Measurements from ENCODE around the gene CAPN9.
"Not testable (repeated sequence)": the region's sequence is repeated elsewhere in the genome, so short reads cannot be mapped to it uniquely, and the experiment has no call there.

The CAPN9 gene, protein sequence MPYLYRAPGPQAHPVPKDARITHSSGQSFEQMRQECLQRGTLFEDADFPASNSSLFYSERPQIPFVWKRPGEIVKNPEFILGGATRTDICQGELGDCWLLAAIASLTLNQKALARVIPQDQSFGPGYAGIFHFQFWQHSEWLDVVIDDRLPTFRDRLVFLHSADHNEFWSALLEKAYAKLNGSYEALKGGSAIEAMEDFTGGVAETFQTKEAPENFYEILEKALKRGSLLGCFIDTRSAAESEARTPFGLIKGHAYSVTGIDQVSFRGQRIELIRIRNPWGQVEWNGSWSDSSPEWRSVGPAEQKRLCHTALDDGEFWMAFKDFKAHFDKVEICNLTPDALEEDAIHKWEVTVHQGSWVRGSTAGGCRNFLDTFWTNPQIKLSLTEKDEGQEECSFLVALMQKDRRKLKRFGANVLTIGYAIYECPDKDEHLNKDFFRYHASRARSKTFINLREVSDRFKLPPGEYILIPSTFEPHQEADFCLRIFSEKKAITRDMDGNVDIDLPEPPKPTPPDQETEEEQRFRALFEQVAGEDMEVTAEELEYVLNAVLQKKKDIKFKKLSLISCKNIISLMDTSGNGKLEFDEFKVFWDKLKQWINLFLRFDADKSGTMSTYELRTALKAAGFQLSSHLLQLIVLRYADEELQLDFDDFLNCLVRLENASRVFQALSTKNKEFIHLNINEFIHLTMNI

DNA sequence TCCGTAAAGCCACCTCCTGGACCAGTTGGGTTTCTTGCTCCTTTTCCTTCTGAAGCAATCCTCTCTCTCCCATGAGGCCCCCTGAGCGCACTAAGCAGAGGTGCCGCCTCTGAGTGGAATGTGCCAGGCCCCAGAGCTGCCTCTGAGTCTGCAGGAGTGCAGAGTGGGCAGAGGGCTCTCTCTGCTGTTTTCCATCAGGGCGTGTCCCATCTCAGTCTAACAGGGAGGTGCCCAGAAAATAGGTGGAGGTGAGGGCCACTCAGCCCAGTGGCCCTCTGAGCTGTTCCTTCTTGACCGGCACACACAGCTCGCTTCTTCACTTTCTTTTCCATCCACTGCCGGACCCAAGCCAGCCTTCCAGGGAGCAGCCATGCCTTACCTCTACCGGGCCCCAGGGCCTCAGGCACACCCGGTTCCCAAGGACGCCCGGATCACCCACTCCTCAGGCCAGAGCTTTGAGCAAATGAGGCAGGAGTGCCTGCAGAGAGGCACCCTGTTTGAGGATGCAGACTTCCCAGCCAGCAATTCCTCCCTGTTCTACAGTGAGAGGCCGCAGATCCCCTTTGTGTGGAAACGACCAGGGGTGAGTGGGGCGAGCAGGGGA lies at the start of gene CAPN9:
TSS of gene CAPN9 (plus strand) at position 262 of the 604 bp plus-strand sequence. CDS start at position 371, 109 bp downstream.
- DNase-seq = no peak

DNA sequence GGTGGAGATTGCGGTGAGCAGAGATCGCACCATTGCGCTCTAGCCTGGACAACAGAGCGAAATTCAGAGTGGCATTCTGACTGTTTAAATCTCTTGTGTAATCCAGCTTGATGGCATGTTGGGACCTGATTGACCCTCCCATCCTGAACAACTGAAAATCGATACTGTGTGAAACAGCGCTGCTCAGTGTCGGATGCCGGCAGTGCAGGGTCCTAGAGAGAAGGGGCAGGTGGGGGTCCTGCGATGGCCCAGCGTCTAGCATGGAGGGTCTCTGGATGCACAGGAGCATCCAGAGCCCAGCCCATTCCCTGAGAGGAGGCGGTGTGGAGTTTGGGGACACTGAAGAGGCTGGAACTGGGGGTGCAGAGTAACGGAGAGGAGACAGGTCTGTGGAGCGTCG lies 49.1 kb upstream of the CAPN9 start:
- DNase-seq = no peak

DNA sequence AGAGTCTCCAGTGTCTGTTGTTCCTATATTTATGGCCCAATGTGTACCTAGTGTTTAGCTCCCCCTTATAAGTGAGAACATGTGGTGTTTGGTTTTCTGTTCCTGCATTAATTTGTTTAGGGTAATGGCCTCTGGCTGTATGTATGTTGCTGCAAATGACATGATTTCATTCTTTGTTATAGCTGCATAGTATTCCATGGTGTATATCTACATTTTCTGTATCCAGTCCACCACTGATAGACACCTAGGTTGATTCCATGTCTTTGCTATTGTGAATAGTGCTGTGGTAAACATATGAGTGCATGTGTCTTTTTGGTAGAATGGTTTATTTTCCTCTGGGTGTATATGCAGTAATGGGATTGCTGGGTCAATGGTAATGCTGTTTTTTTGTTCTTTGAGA lies 48.2 kb upstream of the CAPN9 start:
- not testable (repeated sequence) for DNase-seq

DNA sequence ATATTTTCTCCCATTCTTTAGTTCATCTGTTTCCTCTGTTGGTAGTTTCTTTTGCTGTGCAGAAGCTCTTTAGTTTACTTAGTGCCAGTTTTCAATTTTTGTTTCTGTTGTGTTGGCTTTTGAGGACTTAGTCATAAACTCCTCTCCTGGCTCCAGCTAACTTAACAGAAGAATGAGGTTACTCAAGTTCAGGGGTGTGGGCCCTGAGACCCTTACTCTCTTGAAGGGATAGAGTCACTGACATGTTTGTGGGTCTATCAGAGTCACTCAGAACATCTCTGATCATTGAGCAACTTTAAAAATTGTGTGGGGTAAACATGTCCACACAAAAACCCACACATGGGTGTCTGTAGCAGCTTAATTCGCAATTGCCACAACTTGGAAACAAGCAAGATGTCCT lies 47.5 kb upstream of the CAPN9 start:
- no peak for DNase-seq

DNA sequence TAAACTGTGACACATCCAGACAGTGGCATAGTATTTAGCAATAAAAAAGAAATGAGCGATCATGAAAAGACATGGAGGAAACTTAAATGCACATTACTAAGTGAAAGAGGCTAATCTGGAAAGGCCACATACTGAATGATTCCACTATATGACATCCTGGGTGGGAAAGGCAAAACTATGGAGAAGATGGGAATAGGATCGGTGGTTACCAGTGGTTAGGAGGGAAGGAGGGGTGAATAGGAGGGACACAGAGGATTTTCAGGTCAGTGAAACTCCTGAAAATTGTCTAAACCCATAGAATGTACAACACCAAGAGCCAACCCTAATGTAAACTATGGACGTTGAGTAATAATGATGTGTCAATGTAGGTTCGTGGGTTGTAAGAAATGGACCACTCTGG lies 47.1 kb upstream of the CAPN9 start:
- no peak for DNase-seq

DNA sequence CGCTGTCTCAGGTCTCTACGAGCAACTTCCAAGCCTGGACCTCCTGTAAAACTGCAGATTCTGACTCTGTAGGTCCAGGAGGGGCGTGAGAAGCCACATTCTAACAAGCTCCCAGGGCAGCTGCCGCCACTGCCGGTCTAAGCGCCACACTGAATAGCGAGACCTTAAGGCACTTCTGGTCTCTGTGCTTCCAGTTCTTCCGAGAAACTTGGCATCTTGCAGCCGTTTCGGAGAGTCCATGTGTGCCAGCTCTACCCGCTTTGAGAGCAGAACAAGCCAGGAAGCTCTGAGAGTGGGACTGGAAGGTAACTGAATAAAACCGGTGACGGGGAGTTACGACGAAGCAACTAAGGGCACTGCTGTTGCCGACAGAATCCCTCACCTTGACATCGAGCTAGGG lies 45.8 kb upstream of the CAPN9 start:
- no peak for DNase-seq

DNA sequence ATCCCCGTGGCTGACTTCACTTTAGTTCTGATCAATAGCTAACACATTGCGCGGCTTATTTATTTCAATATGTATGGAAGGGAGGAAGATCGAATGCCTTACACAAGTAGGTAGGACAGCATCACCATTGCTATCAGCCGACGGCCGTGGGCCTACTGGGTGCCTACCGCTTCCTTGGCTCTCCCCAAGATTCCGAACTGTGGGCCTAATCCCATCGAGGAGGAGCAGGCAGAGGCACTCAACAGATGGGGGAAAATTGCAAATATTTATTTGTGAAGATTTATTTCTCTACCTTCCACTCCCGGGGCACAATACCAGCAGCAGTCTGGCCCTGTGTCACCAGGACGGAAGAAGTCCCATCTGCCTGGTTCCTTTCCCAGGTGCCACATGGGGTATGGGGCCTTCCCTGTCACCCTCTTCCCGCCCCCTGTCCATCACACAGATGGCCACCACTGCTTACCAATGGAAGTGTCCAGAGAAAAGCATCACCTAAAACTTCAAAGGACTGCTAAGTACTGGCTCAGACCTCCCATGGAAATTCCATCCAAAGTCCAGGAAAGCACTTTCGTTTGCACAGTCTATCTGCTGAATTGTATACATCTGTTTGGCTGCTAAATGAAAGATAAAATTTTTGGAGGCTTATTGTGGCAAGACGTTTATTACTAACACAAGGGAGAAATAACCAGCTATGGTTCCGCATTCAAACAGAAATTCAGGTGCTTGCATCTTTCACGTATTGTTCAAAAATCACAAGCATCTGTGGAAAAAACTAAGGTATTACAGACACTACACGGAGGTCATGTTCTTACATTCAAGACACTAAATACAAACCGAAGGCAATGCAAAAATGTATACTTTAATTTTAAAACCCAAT lies 45.1 kb upstream of the CAPN9 start:
- DNase-seq = no peak

DNA sequence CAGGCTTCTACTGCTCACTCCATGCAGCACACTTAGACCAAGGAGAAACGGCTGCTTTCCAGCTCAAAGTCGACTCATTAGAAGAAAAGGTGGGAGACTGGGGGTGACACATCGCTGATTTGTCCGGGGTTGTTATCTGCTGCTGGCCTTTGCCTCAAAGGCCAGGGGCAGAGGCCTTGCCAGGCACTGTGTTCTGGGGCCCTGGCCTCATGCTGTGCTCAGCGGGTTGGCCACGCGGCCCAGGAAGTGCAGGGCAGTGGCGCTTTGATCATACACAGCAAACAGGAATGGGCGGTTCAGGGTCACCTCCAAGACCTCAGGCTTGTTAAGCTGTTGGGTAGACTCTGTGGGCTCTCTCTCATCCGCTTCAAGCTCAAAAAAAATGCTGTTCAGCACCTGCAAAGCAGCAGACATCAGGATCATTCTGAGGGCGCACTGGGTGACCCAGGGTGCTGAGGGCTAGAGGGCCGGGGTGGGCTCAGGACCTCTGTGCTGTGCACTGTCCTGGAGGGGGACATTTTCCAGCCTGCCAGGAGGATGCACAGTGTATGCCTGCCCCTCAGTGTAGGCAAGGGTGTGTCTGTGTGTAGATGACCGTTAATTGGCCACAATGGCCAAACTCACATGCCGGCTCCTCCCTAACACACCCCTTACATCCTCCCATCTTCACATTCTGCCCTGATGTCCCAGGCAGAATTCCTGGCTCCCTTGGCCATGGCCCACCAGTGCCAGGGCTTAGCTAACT lies 44.1 kb upstream of the CAPN9 start:
- no peak for DNase-seq

DNA sequence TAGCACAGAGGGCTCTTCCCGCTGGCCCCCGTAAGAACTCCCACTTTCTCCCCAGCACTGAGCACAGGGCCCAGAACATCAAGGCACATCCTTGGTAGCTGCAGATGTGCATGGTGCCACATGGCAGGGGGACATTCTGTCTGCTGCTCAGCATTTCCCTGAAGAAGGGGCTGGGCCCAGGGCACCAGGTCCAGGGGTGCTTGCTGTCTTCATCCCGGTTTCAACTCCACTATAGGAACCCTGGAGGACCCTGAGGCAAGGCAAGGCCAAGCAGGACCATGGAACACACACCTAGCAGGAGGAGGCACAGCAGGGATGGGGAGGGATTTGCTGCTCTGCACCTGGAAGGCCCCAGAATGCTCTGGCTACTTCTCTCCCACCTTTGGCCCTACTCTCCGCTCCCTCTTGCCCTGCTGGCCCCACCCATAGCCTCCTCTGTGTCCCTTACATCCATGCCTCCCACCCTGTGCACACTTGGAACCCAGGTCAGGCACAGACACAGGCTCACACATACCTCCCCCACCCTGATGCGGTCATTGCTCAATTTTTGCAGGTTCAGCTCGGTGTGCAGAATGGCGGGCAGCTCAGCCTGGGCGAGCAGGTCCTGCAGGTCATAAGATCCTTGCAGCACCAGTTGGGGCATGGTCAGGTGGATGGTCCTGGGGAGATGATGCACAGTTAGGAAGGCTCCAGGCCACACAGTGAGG lies 43.4 kb upstream of the CAPN9 start:
- DNase-seq = no peak

DNA sequence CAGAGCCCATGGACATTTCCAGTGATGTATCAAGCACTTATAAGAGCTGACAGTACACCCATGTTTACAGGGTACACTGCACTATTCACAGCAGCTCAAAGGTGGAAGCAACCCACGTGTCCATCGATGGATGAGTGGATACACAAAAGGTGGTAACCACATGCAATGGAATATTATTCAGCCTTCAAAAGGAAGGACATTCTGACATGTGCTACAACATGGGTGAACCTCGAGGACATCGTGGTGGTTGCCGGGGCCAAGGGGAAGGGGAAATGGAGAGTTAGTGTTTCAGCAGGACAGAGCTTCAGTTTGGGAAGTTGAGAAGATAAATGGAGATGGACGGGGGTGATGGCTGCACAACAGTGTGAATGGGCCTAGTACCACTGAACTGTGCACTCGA lies 42.4 kb upstream of the CAPN9 start:
- DNase-seq = no peak

DNA sequence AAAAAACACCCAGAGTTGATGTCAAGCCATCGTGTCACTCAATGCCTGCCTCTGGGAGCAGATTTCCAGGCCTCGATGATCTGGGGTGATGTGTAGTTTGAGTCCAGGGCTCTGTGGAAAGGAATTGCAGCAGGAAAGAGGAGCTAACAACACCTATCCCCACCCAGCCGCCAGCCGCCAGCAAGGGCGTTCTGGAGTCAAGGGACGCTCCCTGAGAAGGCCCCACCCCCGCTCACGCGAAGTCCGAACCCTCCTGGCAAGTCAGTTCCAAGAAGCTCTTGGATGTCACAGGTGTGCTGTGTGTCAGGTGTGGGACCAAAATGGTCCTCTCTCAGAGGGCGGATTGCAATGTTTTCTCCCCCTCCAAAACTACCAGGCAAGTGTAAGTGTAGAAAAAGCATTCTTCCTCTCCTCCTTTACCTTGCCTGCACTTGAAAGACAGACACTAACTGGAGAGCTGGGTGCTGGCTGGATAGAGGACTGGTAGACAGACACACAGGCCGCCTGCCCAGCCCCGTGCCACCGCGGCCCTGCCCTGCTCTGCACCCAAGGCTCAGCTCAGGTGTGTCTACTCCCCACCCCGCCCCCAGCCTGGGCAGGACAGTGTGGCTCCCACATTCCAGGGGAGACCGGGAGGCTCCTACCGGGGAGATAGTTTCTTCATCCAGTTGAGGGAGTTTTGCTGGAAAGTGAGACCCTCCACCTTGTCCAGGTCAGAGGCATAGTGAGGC lies 41.7 kb upstream of the CAPN9 start:
- no peak for DNase-seq

DNA sequence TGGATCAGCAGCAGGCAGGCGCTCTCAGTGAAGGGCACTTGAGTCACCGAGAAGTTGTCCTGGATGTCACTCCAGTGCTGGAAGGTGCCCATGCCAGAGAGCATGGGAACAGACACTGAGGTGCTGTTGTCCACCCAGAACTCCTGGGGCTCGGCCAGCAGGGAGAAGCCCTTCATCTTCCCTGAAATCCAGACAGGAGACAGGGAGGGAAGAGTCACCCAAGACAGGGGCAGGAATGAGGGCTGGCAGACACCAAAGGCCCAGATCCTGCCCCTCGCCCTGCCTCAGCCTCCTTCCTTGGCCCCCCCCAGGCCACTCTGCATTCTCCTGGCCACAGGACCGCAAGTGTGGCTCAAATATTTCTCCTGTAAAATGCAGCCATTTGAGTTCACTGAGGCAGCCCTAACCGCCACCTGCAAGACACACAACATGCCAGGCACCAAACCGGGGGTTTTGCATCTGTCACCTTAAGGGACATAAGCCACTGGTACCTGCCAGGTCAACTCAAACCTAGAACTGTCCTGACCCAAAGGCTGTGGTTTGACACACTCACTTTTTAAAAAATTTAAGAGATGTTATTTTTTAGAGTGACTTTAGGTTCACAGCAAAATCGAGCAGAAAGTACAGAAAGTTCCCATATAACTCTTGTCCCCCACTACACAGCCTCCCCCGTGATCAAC lies 41.0 kb upstream of the CAPN9 start:
- DNase-seq = no peak

DNA sequence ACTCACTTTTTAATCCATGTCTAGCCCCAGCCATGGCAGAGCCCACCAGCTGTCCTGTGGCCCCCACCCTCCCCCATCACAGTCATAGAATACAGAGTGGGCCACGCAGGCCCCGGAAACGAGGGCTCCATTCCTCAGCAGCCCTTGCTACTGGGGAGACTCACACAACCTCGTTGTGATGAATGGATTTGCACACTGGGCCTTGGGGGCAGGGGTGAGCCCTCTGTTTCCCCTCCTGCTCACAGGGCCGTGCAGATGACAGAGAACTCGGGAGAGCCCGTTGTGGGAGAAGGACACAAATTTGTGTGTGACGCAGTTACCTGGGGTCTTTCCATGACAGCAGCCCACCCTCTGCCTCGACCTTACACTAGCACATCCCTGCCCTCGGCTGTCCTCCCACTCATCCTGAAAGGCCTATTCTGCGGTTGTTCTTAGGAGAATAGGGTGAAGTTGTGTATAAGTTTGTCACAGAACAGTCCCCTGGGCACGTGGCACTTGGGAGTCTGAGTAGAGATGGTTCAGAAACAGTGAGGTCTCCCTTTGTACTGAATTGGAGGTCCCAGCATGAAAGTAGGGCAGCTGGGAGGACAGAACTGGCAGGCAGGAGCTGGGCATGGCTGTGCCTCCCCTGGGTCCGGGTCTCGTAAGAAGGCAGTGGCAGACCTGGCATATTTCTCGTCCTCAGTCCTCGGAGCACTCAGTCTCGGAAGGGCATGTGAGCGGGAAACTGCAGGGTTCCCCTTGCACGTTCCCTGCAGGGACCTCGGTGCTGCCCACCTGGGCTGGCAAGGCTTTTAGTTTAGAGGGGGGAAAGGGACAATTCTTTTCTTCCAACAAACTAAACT lies 40.1 kb upstream of the CAPN9 start:
- no peak for DNase-seq

DNA sequence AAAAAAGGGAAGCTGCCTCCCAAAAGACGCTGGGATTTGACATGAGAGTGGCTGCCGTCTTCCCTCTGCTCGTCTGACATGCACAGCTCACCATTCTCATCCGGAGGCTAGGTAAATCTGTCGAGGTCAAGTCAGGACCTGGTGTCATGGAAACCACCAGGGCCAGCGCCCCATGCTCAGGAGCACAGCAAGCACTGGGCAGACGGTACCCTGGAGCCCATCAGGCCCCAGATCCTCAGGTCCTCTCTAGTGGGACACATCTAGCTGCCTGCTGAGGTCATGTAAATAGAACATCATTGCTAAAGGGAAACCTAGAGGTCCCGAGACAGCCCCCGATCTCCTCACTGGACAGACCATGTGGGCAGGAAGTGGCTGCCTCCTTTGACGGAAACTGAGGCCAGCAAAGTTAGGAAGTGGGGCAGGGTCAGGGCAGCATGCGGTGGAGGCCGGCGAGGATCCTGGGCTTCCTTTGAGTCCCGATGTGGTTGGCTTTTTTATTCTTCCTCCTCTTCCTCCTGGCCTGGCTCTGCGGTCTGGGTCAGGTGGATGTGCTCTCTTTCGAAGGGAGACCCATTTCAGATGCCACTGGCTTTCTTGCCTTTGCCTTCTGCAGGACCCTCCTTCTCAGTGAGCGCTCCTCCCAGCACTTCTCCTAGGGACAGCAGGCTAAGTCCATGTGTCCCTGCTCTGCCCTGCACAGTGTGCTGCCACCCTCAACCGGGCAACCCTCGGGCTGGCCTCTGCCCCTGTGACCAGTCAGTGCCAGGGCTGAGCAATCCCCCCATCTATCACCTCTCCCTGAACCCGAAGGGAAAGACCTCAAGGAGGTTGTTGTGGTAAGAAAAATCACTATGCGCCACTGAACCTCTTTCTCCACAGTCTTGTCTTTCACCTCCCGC lies 39.2 kb upstream of the CAPN9 start:
- DNase-seq = no peak

DNA sequence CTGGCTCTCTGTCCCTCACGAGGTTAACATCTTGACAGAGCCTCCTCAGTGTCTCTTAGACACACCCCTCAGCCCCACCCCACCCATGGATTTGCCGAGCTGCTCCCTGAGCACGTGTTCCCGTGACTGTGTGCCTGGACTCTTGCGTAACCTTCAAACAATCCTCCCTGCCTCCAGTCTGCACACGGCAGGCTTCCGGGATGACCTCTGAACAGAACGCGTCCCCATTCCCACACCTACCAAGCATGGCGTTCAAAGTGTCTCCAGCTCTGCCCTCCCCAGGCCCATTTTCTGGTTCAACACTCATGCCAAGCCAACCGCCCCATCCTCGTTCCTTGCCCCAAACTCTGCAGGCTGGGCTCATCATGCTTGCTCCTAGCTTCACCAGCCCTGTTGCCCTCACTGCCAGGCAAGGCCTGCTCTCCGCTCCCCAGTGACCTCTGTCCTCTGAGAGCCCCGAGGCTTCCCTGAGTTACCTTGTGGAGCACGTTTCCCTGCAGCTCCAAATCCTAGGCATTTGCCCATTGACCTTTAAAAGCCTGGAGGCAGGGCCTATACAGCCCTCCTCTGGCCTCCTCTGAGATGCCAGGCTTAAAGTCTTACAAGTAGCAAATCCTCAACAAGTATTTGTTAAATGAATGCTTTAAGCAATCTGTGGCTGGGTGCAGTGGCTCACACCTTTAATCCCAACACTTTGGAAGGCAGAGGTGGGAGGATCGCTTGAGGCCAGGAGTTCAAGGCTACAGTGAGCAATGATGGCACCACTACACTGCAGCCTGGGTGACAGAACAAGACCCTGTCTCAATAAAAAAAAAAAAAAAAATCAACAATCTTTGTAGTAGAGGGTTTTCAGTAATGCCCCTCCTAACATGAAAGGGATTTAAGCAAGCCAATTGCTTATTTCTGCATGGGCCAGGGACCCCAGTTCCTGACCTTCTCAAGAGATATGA lies 38.3 kb upstream of the CAPN9 start:
- DNase-seq = no peak

DNA sequence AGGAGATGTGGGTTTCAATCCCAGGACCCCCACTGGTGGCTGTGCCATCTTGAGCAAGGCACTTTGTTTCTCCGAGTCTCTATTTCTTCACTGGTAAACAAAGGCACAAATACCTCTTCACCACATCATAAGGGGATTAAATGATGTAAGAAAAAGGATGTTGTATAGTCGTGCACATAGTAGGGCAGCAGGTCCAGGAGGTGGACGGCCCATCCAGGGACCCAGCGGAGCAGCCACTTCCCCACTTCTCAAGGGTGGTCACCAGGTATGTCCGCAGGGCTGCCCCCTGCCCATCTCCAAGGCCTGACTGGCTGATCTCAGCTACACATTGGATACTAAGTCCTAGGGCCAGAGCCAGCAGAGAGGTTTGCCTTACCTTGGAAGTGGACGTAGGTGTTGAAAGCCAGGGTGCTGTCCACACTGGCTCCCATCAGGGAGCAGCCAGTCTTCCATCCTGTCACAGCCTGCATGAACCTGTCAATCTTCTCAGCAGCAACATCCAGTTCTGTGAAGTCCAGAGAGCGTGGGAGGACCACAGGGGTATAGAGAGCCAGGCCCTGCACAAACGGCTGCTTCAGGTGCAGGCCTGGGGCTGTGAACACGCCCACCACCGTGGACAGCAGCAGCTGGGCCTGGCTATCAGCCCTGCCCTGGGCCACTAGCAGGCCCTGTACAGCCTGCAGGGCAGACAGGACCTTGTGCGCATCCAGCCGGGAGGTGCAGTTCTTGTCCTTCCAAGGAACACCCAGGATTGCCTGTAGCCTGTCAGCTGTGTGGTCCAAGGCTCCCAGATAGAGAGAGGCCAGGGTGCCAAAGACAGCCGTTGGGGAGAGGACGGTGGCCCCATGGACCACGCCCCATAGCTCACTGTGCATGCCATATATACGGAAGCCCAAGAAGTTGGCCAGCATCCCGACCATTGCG lies 37.3 kb upstream of the CAPN9 start:
- DNase-seq = no peak
